Loucy (cell line): ENCODE data around the gene ZBTB20.

ENCODE experiments used
- H2AFZ ChIP-seq: fragments of 200-600 bp; sonication (generic); 2 replicates; pipeline ENCODE4 v1.6.0; 2016; ENCODE audit warnings: antibody characterized with exemption, mild to moderate bottlenecking, low read length, moderate library complexity
- H3F3A ChIP-seq: fragments of 200-600 bp; 2 replicates; pipeline ENCODE4 v1.6.0; 2016; ENCODE audit warnings: antibody characterized with exemption, low read depth, mild to moderate bottlenecking
- H3K27me3 ChIP-seq: fragments of 200-600 bp; sonication (generic); 2 replicates; pipeline ENCODE4 v1.6.1; 2014; ENCODE audit warnings: low read length, mild to moderate bottlenecking; ENCODE audit not compliant: insufficient read depth, poor library complexity, severe bottlenecking
- H3K36me3 ChIP-seq: fragments of 200-600 bp; sonication (generic); 2 replicates; pipeline ENCODE4 v1.6.1; 2016; ENCODE audit warnings: low read length; ENCODE audit not compliant: insufficient read depth
- H3K4me1 ChIP-seq: fragments of 200-600 bp; sonication (generic); 2 replicates; pipeline ENCODE4 v1.5.1; 2014; ENCODE audit warnings: low read length, mild to moderate bottlenecking; ENCODE audit not compliant: insufficient read depth, poor library complexity, severe bottlenecking
- H3K4me2 ChIP-seq: fragments of 200-600 bp; sonication (generic); 2 replicates; pipeline ENCODE4 v1.6.0; 2014; ENCODE audit warnings: antibody characterized with exemption, low read length, low read depth, mild to moderate bottlenecking; ENCODE audit not compliant: poor library complexity, severe bottlenecking
- H3K4me3 ChIP-seq: fragments of 200-600 bp; sonication (generic); 2 replicates; pipeline ENCODE4 v1.5.1; 2014; ENCODE audit warnings: low read length, mild to moderate bottlenecking, mixed read lengths; ENCODE audit not compliant: poor library complexity, severe bottlenecking
- H3K79me2 ChIP-seq: fragments of 200-600 bp; sonication (generic); 2 replicates; pipeline ENCODE4 v1.6.1; 2014; ENCODE audit warnings: low read length; ENCODE audit not compliant: insufficient read depth
- H3K9ac ChIP-seq: fragments of 200-600 bp; sonication (generic); 2 replicates; pipeline ENCODE4 v1.6.0; 2014; ENCODE audit warnings: mild to moderate bottlenecking, low read depth, low read length, moderate library complexity; ENCODE audit not compliant: poor library complexity, severe bottlenecking
- H3K9me2 ChIP-seq: fragments of 200-600 bp; sonication (generic); replicated peaks from 2 replicates; pipeline ENCODE4 v1.6.1; 2016; ENCODE audit warnings: low read depth, low read length, mixed read lengths
- H3K9me3 ChIP-seq: fragments of 200-600 bp; sonication (generic); 2 replicates; pipeline ENCODE4 v1.6.1; 2014; ENCODE audit warnings: mild to moderate bottlenecking, antibody characterized with exemption, low read length, low read depth; ENCODE audit not compliant: insufficient read depth
- H4K20me1 ChIP-seq: fragments of 200-600 bp; sonication (generic); 2 replicates; pipeline ENCODE4 v1.6.0; 2014; ENCODE audit warnings: antibody characterized with exemption, low read length, mild to moderate bottlenecking; ENCODE audit not compliant: insufficient read depth, poor library complexity, severe bottlenecking
- CTCF ChIP-seq: fragments of 200-600 bp; sonication (generic); conservative IDR thresholded peaks from 2 replicates; pipeline ENCODE4 v1.5.1; 2014; ENCODE audit warnings: mild to moderate bottlenecking, antibody characterized with exemption, low read length
- EZH2phosphoT487 ChIP-seq: fragments of 200-600 bp; IDR thresholded peaks from 2 replicates; pipeline ENCODE4 v1.6.1; 2018; ENCODE audit warnings: antibody characterized with exemption, mild to moderate bottlenecking, moderate library complexity, borderline replicate concordance

ZBTB20 gene

GRCh38 chr3:114338651-114339357, 808.3 kb downstream of the ZBTB20 start:
- Histone ChIP-seq H4K20me1 (no peaks in the 10 kb centered on the region), H3K9me3 (no peaks in the 10 kb centered on the region), H3K9ac (no peak overlapping the region), H2AFZ (no peak overlapping the region), H3K4me3 (no peak overlapping the region), H3K27me3 (no peaks in the 10 kb centered on the region), H3K4me1 (no peaks in the 10 kb centered on the region), H3K36me3 (peaks cover 6% of the 10 kb centered on the region; the same call in 1 of the 2 replicates), H3F3A (no peaks in the 10 kb centered on the region), H3K79me2 (no peaks in the 10 kb centered on the region), H3K4me2 (no peak overlapping the region), H3K9me2 (no peaks in the 10 kb centered on the region)
- no peak for TF ChIP-seq CTCF
- TF ChIP-seq EZH2phosphoT487, result no peak

GRCh38 chr3:114336857-114337256, 810.2 kb downstream of the ZBTB20 start:
- Histone ChIP-seq H3K9me3 (no peaks in the 10 kb centered on the region), H4K20me1 (no peaks in the 10 kb centered on the region), H3K4me1 (no peaks in the 10 kb centered on the region), H3K27me3 (no peaks in the 10 kb centered on the region), H3F3A (no peaks in the 10 kb centered on the region), H3K36me3 (peaks cover 6% of the 10 kb centered on the region; the same call in 1 of the 2 replicates), H3K4me2 (no peak overlapping the region), H3K9ac (no peak overlapping the region), H2AFZ (no peak overlapping the region), H3K4me3 (no peak overlapping the region), H3K79me2 (no peaks in the 10 kb centered on the region), H3K9me2 (no peaks in the 10 kb centered on the region)
- no peak for TF ChIP-seq EZH2phosphoT487
- no peak for TF ChIP-seq CTCF

- no peaks in the 10 kb centered on the region for H3K79me2 ChIP-seq
- H3K4me2 ChIP-seq, result no peak overlapping the region
- H3K4me3 ChIP-seq, result no peak overlapping the region
- no peak overlapping the region for H2AFZ ChIP-seq
- TF ChIP-seq CTCF, result peak; percentile 75
- no peak for TF ChIP-seq EZH2phosphoT487
- no peaks in the 10 kb centered on the region for H3K27me3 ChIP-seq
- no peaks in the 10 kb centered on the region for H4K20me1 ChIP-seq
- H3F3A ChIP-seq, result no peaks in the 10 kb centered on the region
- H3K9ac ChIP-seq, result no peak overlapping the region
- no peaks in the 10 kb centered on the region for H3K9me3 ChIP-seq
- H3K4me1 ChIP-seq, result no peaks in the 10 kb centered on the region
- H3K9me2 ChIP-seq, result no peaks in the 10 kb centered on the region
- H3K36me3 ChIP-seq, result peaks cover 6% of the 10 kb centered on the region; the same call in 1 of the 2 replicates
Observed at GRCh38 chr3:114336122-114336697, 810.9 kb downstream of the ZBTB20 start.
